GM19238 (cell line): ENCODE results near the gene SPTLC3.
"Not testable (repeated sequence)": the region's sequence is repeated elsewhere in the genome, so short reads cannot be mapped to it uniquely, and the experiment has no call there.

Experiments
- DNase-seq: peaks from one replicate; pipeline ENCODE4 v3.0.0; 2011; ENCODE audit warnings: low spot score; ENCODE audit not compliant: insufficient read length

Gene SPTLC3

DNA sequence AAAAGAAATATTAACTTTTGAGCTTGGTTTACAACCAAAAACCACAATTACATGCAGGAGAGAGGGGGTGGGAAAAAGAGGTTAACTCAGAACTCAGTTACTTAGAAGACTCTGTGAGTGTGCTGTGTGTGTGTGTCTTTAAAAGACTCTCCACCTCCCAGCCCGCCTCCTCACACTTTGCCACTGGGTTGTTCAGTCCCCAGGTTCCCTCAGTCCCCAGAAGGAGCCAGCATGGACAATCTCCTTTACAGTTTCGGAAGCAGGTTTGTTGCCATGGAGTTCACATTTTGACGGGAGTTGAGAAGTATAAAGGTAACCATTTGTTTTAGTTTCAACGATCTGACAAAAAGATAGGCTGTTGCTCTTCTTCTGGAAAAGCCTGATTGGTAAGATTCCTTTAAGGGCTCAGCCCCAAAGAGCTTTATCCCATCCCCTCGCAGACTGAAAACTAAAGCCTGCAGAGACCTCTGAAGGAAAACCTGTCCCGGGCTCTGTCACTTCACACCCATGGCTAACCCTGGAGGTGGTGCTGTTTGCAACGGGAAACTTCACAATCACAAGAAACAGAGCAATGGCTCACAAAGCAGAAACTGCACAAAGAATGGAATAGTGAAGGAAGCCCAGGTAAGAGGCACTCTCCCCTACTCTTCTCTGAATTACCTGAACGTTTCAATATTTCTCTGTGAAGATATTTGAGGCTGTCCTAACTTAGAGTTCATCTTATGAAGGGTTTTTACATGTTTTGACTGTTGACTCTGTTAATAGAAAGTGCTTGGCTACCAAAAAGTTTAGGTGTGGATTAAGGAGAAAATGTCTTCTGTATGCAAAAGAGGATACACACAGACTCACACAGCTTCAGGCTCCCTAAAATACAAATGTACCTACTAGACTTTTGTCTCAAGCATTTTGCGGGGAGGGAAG, at the start of gene SPTLC3:
TSS of gene SPTLC3 (plus strand) at position 212 of the 921 bp plus-strand sequence. CDS start at position 508, 296 bp downstream.
- DNase-seq: no peak

DNA sequence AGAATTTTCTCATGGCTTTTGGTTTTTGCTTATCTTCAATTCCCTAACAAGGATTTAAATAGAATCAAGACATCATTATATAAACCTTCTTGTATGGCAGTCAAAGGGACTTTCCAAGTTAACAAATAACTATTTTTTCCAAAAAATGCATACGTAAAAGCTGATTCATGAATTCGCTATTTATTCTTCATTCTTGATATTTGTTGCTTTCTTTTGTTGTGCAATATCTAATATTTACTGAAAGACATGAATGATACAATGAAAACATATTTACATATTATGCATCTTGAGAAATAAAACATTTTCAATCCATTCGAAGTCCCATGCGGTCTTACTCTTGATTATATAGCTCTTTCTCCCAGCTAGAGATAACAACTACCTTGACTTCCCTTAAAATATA, 47.0 kb upstream of the SPTLC3 start:
- DNase-seq: no peak

DNA sequence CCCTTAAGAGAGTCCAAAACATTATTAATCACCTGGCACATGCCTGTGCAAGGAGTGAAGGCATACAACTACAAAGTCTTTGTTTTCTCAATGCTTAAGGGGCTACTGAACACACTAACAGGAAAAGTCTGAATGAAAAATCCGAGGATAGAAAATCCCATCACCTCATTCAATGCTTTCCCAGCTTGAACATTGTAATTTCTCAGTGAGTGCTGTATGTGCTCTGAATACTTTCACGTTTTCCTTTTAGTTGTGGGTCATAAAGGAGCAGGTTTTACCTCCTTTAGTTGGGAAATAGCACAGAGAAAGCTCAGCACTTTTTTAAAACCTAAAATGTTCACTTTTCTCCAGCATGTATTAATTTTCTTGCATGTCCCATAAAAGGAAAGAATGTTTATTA, 45.9 kb upstream of the SPTLC3 start:
- no peak for DNase-seq

DNA sequence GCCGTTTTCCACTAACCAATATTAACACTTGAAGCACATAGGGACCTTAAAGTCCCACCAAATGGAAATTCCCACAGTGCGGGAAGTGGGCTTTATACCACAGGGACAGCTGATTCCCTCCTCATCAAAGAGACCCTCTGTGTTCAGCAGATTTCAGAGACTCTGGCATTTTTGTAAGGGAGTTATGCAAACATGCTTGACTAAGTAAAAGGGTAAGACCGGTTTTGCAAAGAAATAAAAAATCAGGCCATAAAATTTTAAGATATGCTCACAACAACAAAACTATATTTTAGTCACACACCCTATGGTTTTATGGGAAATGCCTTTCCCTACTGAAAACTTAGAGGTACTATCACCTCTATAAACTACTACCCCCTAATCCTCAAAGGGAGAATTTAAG, 45.4 kb upstream of the SPTLC3 start:
- no peak for DNase-seq

DNA sequence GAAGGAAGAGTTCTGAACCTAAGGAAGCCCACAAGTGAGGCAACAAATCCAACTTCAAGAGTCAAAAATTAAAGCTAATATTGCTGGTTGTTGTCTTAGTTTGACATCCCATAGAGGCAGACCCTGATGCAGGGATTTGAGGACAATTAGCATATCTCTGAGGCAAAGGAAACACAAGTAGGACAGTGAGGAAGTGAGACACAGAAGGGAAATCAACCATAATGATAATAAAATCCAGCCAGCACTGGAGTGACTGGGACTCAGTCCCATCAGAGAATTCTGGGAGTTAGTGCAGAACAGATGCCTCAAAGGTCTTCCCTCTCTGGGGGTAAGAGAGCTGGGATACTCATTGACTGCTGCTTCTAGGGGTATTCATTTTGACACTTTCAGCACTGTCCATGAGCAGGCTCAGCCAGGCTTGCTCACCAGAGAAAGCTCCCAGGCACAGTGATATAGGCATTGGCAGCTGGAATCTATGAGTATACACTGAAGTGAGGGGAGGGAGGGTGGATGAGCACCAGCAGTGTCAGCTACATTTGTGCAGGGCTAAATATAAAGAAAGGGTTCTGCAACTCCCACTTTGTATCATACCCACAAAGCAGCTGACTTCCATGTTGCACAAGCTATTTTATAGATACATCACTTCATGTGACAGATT, 43.4 kb upstream of the SPTLC3 start:
- no peak for DNase-seq

DNA sequence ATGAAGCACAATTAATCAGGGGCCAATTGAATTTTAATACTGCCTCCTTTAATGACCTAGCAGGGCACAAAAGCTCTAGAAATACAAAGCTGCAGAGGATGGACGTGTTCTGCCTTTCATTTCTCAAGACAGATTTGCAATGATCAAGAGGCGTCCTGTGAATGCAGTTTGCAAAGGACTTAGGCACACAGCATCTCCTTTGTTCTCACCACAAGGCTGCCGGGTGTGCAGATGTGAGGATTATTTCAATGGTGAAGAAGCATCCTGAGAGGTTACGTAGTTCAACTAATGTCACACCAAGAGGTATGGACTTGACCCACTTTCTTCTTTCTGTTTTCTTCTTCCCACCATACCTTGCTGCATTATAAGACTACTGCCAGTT, 42.9 kb upstream of the SPTLC3 start:
- no peak for DNase-seq

DNA sequence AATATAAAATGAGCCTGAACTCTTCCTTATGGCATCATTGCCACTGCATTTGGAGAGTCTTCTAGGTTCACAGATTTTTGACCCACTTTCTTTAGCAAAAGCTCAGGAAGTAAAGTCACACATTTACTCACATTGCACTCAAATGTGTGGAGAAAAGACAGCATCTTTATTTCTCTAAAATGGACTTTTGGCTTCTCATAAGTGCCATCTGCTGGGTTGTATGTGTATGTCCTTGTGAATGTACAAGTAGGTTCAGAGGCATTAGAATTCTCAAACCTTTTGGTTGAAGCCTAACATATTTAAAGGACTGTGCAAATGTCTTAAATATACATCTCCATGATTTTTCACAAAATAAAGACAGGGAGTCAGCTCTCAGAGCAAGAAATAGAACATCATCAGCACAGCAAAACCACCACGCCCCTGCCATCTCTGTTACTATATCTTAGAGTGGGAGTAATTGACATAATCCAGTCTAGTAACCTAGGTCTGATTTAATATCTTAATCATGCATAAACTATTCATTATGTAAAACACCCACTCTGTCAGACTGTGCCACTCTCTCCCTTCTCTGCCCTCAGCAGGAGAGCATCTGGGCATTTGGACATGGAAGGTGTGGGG, 42.2 kb upstream of the SPTLC3 start:
- no peak for DNase-seq

DNA sequence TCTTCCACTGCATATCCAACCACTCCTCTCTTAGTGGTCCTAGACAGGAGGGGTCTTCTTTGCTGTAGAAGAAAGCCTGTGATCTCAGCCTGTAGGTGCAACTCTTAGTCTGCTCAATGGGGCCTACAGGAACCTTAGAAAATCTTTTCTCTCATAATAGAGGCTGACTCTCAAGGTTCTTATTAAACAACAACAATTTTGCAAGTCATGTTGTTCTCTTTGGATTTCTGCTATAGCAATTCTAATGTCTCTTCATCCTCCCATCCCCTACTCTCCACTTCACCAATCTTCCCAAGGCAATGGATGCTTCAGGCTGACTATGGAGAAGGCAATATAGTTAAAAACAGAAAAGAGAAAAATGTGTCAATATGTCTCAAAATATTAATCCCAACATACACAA, 40.8 kb upstream of the SPTLC3 start:
- DNase-seq: no peak

DNA sequence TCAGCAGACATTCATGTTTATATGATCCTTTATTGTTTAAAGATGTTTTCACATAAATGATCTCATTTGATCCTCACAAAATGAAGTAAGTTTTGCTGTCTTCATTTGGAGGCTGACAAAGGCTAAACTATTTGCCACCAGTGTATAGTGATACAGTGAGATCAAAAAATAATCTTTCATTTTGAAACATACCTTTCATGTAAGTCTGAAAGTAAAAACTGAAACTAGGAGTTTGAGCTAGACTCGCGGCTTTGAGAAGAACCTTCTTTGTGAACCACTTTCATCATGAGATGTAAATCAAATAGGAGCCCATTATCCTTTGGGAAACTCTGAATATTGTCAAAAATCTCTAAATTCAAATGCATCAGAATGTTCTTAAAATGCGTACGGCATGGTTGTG, 40.3 kb upstream of the SPTLC3 start:
- DNase-seq: no peak

DNA sequence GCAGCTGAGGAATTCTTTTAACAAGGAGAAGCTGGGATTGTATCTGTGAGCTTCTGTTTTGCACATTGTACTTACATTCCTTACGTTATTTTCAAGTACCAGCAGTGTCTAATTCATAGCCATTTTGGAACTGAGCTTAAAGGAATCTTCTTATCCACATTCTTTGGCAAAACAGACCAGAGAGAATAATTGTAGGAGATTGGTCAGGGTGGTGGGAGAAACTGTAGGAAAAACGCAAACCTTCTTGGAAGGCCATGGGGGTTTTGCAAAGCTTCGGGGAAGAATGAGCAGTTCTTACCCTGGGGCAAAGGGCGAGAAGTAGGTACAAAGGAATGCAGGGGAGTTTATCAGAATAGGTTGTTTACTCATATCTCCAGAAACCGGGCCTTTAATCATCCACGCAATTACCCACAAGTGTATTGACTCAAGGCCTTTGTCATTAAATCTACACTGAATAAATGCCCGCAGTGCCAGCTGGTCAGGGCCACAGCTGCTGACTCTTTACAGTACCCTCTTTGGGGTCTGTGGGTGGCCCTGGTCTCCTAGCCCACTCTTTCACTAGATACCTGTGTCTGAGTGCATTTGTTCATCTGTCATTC, 39.6 kb upstream of the SPTLC3 start:
- no peak for DNase-seq

DNA sequence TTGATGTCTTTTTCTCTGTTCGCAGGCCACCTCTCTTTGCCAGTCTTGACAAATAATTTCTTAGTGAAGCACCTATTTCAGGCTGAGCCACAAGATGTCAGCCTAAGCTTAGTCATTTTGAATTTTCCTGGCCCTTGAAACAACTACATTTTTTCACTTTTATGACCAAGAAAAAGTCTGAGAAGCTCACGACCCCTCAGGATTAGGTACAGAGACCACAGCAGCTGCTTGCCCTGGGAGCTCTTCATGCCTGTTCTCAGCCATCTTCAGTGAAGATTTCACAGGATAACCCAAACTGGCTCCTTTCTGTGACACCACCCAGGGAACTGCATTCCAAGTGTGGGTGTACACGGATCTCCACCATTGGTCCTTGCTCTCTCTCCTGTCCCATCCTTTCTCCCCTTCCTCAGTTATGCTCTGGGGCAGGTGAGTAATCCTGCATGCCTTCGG, 38.4 kb upstream of the SPTLC3 start:
- no peak for DNase-seq

DNA sequence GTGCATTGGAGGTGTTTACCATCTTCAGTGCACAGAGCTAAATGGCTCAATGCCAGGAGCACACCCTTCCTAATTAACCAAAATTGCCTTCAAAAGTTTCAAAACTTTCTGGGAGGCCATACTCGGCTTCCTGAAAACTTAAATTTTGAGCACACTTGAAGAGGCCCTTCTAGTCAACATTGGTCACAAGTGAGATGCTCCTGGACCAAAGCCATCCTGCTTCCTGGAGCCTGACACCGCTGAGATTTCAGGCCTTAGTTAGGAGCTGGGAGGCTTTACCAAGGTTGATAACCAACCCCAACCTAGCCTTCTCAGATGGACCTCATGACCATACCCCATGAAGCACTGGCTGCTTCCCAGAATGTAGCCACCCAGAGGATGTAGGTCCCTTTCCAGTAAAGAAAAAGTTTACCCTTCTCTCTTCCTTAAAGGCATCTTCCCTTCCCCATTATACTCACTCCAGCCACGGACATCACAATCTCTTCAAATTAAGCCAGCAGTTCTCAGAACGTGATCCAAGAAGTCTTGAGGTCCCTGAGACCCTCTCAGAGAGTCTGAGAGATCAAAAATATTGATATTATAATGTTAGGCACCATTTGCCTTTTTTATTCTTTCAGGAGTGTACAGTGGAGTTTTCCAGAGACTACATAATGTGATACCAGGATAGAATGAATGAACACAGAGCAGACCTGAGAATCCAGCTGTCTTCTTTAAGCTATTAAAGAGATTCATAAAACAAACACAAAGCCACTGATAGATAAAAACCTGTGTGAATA, 32.8 kb upstream of the SPTLC3 start:
- no peak for DNase-seq

DNA sequence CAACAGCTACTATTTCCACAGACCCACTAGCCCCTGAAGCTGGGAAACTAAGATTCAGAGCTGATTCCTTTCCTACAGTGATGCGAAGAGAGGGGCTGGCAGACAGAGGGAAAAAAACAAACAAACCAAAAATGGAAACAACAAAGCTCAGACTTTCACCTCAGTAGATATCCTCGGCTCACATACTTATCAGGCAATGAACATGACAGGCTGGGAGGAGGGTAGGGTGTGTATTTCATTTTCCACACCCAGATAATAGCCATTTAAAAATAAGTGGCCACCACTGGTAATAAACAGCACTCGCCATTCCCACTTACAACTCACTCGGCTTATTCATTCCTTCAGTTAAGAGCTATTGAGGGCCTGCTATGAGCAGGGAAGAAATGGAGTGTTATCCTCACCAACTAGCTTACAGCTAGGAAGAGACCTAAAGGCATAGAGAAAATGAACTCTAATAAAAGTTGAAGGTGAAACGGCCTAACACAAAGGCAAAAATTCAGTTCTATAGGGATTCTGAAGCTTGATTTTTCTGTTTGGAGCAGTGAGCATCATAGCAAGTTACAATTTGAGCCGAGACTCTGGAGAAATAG, 32.0 kb upstream of the SPTLC3 start:
- no peak for DNase-seq

DNA sequence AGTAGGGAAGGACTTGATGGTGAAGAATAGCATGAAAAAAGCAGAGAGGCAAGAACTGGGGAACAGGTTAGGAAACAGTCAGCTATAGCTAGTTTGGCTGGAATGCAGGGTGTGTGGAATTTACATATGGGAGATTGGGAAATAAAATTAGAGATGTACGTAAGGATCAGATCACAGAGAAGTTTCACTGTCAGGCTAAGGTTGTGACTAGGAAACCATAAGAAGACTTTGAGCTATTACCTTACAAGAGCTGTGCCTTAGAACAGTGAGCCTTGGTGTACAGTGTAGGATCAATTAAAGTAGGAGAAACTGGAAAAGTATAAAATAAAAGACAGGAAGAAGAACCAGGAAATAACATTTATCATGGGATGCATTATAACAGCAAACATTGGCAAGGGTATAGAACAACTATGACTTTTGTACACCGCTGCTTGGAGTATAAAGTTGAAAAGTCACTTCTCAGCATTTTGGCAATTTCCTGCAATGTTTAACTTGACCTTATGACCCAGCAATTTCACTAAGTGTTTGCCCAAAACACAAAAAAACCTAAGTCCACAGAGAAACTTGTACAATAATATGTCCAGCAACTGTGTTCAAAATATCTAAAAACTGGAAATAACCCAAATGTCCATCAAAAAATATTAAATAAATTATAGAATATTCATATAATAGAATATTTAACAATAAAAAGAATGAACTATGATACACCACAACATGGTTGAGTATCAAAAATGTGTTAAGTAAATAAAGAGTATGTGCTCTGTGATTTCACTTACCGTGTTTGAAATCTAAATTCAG, 31.2 kb upstream of the SPTLC3 start:
- DNase-seq: no peak

DNA sequence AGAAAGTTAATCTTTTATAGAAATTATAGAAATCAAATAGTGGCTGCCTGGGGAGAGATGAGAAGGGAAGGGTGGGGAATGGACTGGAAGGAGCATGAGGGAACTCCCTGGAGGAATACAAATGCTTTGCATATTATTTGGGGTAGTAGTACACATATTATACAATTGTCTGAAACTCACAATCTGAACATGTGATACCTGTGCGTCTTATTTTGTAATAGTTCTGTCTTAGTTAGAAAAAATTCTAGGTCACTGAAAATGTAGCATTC, 30.7 kb upstream of the SPTLC3 start:
- no peak for DNase-seq

DNA sequence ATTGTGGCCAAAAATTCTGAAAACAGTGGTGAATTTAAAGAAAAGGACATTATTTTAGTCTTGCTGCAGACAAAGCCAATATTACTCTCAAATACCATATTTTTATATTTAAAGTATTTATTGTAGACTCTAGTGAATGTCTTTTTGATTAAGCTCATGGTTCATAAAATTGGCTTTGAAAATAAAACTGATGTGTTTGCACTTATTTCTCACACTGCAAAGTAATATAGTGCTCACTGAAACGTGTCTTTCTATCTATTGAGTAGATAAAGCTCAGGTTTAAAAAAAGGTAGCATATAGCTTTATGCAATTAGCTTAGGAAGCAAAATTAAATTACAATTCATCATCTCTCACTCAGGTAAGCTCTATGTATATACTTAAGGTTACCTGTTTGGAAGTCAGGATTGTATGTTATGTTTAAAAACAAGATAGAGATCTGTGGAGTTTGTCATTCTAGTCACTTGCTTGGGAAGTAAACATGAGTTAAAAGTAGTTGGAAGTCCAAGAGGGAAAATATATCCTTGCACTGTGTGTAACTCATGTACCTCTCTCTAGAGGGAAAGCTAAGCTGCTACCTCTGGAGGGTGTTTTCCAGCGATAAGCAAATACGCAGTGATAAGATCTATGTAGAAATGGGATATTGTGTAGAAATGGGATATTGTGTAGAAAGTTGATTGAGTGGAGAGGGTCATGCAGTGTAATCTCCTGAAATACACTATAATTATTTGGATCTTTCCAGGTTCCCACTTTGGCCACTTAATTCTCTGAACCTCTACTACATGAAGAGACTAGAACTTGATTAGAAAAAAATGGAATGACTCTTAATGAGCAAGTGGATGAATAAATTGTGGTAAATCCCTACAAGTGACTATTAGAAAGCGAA, 29.9 kb upstream of the SPTLC3 start:
- DNase-seq: no peak

DNA sequence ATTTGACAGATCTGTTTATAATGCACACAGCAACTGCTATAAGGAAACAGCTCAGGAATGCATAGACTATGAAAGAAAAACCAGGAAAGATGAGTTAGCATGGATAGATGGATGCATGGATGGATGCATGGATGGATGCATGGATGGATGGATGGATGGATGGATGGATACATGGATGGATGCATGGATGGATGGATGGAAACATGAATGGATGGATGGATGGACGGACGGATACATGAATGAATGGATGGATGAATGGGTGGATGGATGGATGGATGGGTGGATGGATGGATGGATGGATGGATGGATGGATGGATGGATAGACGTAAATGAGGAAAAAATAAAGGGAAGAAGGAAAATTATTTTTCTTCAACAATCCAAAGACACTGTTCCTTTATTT, 29.1 kb upstream of the SPTLC3 start:
- not testable (repeated sequence) for DNase-seq

DNA sequence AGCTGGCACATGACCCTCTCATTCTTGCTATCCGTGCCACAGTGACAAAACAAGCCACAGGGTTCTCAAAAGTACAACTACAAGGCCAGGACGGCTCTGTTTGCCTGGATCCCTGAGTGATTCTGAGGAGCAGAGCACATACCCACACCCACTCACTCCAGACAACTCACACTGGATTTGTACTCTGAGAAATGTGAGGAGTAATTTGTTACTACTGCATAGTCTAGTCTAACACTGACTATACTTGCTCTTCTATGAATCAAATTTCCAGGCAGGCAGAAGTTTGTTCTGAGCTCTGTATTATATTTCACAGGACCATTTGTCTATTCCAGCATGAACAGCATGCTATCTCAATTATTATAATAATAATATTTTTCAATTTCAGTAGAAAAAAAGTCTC, 26.7 kb upstream of the SPTLC3 start:
- no peak for DNase-seq

DNA sequence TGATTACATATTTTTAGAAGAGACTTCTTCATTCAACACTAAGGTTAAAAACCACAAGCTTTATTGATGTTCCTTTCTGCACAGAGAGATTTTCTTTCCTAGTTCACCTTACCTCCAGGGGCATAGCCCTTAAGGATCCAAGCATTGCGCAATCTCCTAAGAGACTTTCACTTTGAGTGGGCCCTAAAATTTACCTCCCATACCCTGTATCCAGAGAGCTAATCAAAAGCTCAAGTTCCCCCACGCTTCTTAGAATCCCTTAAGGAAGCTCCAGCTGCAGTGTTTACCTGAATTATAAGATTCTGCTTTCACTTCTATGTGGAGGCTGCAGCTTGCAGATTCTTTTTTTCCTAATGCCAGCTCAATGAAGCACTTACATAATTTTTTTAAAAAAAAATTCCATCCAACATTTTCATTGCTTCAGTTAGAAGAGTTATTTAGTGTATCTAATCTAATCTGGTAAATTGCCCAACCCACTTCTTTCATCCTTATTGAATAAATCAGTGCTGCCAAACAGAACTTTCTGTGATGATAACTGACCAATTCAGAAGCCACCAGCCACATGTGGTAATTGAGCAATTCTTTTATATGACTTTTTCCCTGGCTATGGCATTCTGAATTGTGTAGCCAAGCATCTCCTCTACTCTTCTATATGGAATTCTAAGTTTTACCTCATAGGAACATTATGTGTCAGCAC, 24.6 kb upstream of the SPTLC3 start:
- DNase-seq: no peak
